Heart right ventricle (tissue), 16 donors: Measurements from ENCODE around the gene PPP1R16B. TPM values are rescaled to one million over a fixed set of nuclear protein-coding genes. Genes with fewer than 3 reads are reported as not detected.

Experiments used
- ATAC-seq, 8 donors: fragments of 200-7000 bp; cut with Tn5 transposase; one replicate each; pipeline ENCODE4 v1.9.1; 2020; ENCODE audit warnings: mild to moderate bottlenecking in 8 of 8, moderate library complexity in 8 of 8, moderate number of reproducible peaks in 1 of 8
- DNase-seq, 2 donors: peaks; one replicate each; pipeline ENCODE4 v3.0.0-alpha.2; 2020
- H3K27ac ChIP-seq, 10 donors: fragments of 200-600 bp; sonication (generic) in 2 of 10; one replicate each; pipeline versions ENCODE4 v1.5.0 to v1.8.0; 2020 to 2022; ENCODE audit warnings: mild to moderate bottlenecking in 3 of 10
- H3K27me3 ChIP-seq, 7 donors: fragments of 200-600 bp; one replicate each; pipeline ENCODE4 v1.8.0; 2021 to 2022; ENCODE audit warnings: mild to moderate bottlenecking in 2 of 7
- H3K36me3 ChIP-seq, 9 donors: fragments of 200-600 bp; sonication (generic) in 1 of 9; one replicate each; pipeline versions ENCODE4 v1.5.0 to v1.8.0; 2020 to 2022; ENCODE audit warnings: mild to moderate bottlenecking in 2 of 9
- H3K4me1 ChIP-seq, 9 donors: fragments of 200-600 bp; sonication (generic) in 1 of 9; one replicate each; pipeline versions ENCODE4 v1.5.0 to v1.8.0; 2020 to 2022; ENCODE audit warnings: mild to moderate bottlenecking in 4 of 9
- H3K4me3 ChIP-seq, 10 donors: fragments of 200-600 bp; sonication (generic) in 2 of 10; one replicate each; pipeline versions ENCODE4 v1.5.0 to v1.8.0; 2020 to 2022; ENCODE audit warnings: mild to moderate bottlenecking in 7 of 10, moderate library complexity in 2 of 10
- H3K9me3 ChIP-seq, 11 donors: fragments of 200-600 bp in 10 of 11; sonication (generic) in 2 of 11; one replicate each; pipeline versions ENCODE4 v1.5.0 to v1.8.0; 2013 to 2022; ENCODE audit warnings: mild to moderate bottlenecking in 2 of 11, control low read depth in 1 of 11, moderate library complexity in 1 of 11
- WGBS, 2 donors: extraction: QIAGEN DNeasy Blood & Tissue Kit; methylation state at CpG; one replicate each; pipeline ENCODE4 v1.1.7; 2013; ENCODE audit warnings: inconsistent platforms in 1 of 2; 5-methylcytosine and 5-hydroxymethylcytosine counted together
- intact Hi-C, 10 donors: fragments of 100-400 bp; cut with DNase I; formaldehyde crosslinking; loops; one replicate each; pipeline versions ENCODE4 v1.11.1 to v1.14.2; 2022
- polyA plus RNA-seq, 2 donors: library from polyadenylated mRNA; stranded (reverse); fragments of 200-250 nt; gene quantifications; one replicate each; pipeline ENCODE4 v1.2.3, GENCODE V29; 2013
- total RNA-seq, 10 donors: library from RNA; stranded (reverse); fragmentation: NEBNext Ultra II Directional in 3 of 10; extraction: Animal tissue kit (Norgen Biotek cat#: 25700) in 3 of 10; gene quantifications; one replicate each; pipeline versions ENCODE4 v1.2.1 to v1.2.4, GENCODE V29; 2021 to 2023
- TF ChIP-seq, protein P1 (sequence below), 9 donors: fragments of 200-600 bp; sonication (generic) in 2 of 9; IDR thresholded peaks; one replicate each; pipeline versions ENCODE4 v1.5.0 to v1.8.0; 2021 to 2022; ENCODE audit warnings: antibody characterized with exemption in 9 of 9, mild to moderate bottlenecking in 5 of 9, moderate library complexity in 1 of 9
- donor health status: Arrhythmogenic right ventricular cardiomyopathy.
- donor health status: ischemic (EF 13 %, LVEDD 7.1; RV severe dilation, severe dysfunction).
- donor health status: healthy with polysubstance abuse.
- donor health status: DM: no; HTN: yes; CAD: no.
- donor health status: DM: no; HTN: no; CAD: no.
- donor health status: ischemic (EF 25% LVEDD 6.9; RV normal size, moderate dysfunction).
- donor health status: ischemic (EF 25% LVEDD 5.7; RV mildly dilated, moderate dysfunction).
- donor health status: healthy.
- donor health status: DM: yes; HTN: yes; CAD: no.
- donor health status: Ischemic cardiomyopathy.
- donor health status: ischemic (EF 35%, LVEDD 5.7; RV mildly dilated, moderate dysfunction).
- donor health status: nonischemic (EF 11% LVEDD 7.7; RV severe dilation, severe dysfunction).
- donor health status: DM: yes; HTN: yes; CAD: no.
- donor health status: PGD.
- donor health status: ischemic (EF 29% LVEDD 5.4; RV normal size, mild dysfunction).
- donor health status: nonischemic (EF 23%, LVEDD 6.1; RV moderate dilation, normal function).

The PPP1R16B gene
- total and polyA plus RNA-seq, 12 donors, result 2.5 to 13.8 (median 5.8) TPM

GRCh38 chr20:38774167-38774566, 31.3 kb upstream of the PPP1R16B start:
- intact Hi-C loops, result no loop called here
- Histone ChIP-seq H3K9me3 (peaks cover 0 to 9% (median 0%) of the 10 kb centered on the region in 11 donors), H3K27ac (no peak overlapping the region), H3K36me3 (peaks cover 0 to 73% (median 26%) of the 10 kb centered on the region in 9 donors), H3K4me3 (no peak overlapping the region), H3K27me3 (no peaks in the 10 kb centered on the region), H3K4me1 (no peaks in the 10 kb centered on the region)
- ATAC-seq, result no peak
- 91 to 92% methylated on average over 2 of the region's 2 CpGs for WGBS, 2 donors
- no peak for DNase-seq
- TF ChIP-seq, protein P1, sequence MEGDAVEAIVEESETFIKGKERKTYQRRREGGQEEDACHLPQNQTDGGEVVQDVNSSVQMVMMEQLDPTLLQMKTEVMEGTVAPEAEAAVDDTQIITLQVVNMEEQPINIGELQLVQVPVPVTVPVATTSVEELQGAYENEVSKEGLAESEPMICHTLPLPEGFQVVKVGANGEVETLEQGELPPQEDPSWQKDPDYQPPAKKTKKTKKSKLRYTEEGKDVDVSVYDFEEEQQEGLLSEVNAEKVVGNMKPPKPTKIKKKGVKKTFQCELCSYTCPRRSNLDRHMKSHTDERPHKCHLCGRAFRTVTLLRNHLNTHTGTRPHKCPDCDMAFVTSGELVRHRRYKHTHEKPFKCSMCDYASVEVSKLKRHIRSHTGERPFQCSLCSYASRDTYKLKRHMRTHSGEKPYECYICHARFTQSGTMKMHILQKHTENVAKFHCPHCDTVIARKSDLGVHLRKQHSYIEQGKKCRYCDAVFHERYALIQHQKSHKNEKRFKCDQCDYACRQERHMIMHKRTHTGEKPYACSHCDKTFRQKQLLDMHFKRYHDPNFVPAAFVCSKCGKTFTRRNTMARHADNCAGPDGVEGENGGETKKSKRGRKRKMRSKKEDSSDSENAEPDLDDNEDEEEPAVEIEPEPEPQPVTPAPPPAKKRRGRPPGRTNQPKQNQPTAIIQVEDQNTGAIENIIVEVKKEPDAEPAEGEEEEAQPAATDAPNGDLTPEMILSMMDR (IDR thresholded peaks at IDR 0.05), result no peak

- H3K36me3 ChIP-seq, result peaks cover 0 to 54% (median 26%) of the 10 kb centered on the region in 9 donors
- H3K27me3 ChIP-seq, result no peaks in the 10 kb centered on the region
- TF ChIP-seq, protein P1 (IDR thresholded peaks at IDR 0.05), result no peak
- H3K27ac ChIP-seq, result no peak overlapping the region
- H3K9me3 ChIP-seq, result peaks cover 0 to 9% (median 0%) of the 10 kb centered on the region in 11 donors
- no peak overlapping the region for H3K4me3 ChIP-seq
- 96 to 99% methylated on average over 11 of the region's 11 CpGs for WGBS, 2 donors
- DNase-seq, result no peak
- intact Hi-C loops, result no loop called here
- no peak for ATAC-seq
- no peaks in the 10 kb centered on the region for H3K4me1 ChIP-seq
Observed at GRCh38 chr20:38776363-38776762, 29.1 kb upstream of the PPP1R16B start.

DNA sequence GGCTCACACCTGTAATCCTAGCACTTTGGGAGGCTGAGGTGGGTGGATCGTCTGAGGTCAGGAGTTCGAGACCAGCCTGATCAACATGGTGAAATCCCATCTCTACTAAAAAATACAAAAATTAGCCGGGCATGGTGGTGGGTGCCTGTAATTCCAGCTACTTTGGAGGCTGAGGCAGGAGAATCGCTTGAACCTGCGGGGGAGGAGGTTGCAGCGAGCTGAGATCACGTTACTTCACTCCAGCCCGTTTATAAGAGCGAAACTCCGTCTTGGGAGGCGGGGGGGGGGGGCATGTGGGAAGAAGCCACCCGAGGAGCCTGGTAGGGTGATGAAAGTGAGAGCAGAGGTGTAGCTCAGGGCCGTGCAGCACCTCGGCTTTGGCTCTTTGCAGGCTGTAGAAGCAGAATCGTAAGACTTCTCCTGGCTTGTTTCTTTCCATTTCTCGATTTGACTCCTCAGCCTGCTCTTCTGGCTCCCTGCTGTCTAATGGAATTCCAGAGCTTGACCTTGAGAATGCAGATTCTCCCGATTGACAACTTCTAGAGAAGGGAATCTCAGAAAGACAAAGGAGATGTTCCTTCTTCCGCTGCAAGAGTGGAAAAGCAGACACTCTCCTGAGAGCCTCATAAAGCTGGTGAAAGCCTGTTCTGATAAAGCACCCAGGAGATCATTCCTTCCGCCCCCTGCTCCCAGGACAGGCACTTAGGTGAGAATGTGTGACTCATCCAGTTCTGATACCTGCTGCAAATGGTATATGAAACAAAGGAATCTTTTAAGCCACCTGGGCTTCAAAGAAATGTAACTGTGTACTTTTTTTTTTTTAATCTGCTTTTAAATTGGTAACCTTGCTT, 26.0 kb upstream of the PPP1R16B start:
- no peaks in the 10 kb centered on the region for H3K9me3 ChIP-seq
- intact Hi-C loops, result no loop called here
- TF ChIP-seq, protein P1 (IDR thresholded peaks at IDR 0.05), result no peak
- 67 to 68% methylated on average over 18 to 19 of the region's 19 CpGs for WGBS, 2 donors
- H3K4me3 ChIP-seq, result no peak overlapping the region
- no peaks in the 10 kb centered on the region for H3K4me1 ChIP-seq
- no peak overlapping the region for H3K27ac ChIP-seq
- no peaks in the 10 kb centered on the region for H3K27me3 ChIP-seq
- peaks cover 0 to 23% (median 3%) of the 10 kb centered on the region in 9 donors for H3K36me3 ChIP-seq
- no peak for ATAC-seq
- DNase-seq, result no peak

DNA sequence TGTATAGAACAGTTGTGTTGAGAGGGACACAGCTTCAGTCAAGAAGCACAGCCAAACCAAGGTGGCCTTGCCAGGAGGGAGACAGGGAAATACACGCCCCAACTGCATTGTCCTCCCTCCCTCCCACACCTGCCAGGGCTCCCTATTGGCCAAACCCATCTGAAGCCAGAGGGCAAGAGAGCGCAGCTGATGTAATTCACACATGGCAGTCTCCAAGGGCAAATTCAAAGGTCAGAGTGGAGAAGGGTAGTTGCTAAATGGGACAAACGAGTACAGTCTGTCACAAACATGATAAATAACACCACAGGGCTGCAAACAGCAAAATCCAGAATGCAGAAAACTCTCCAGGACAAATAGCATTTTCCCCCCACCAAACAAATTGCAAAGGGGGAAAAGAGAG, 23.2 kb upstream of the PPP1R16B start:
- DNase-seq (no peak), ATAC-seq (no peak)
- TF ChIP-seq, protein P1 (IDR thresholded peaks at IDR 0.05), result no peak
- Histone ChIP-seq H3K27me3 (no peaks in the 10 kb centered on the region), H3K9me3 (no peaks in the 10 kb centered on the region), H3K4me1 (no peaks in the 10 kb centered on the region), H3K4me3 (no peak overlapping the region), H3K27ac (no peak overlapping the region), H3K36me3 (no peaks in the 10 kb centered on the region)
- intact Hi-C loops, result no loop called here
- WGBS, 2 donors, result 68 to 85% methylated on average over 3 of the region's 3 CpGs
